Left ventricle myocardium inferior (tissue), 1 donor: ENCODE results near the gene SMIM35. TPM values are rescaled to one million over a fixed set of nuclear protein-coding genes. Genes with fewer than 3 reads are reported as not detected.
"Not testable (repeated sequence)": the region's sequence is repeated elsewhere in the genome, so short reads cannot be mapped to it uniquely, and the experiment has no call there.

Experiments
- DNase-seq: peaks from one replicate; pipeline ENCODE4 v3.0.0-alpha.2; 2020
- H3K27ac ChIP-seq: fragments of 200-600 bp; replicated peaks from 2 replicates; pipeline ENCODE4 v1.8.0; 2021
- H3K27me3 ChIP-seq: fragments of 200-600 bp; 2 replicates; pipeline ENCODE4 v1.8.0; 2021; ENCODE audit warnings: low read depth
- H3K36me3 ChIP-seq: fragments of 200-600 bp; 2 replicates; pipeline ENCODE4 v1.8.0; 2021
- H3K4me1 ChIP-seq: fragments of 200-600 bp; 2 replicates; pipeline ENCODE4 v1.8.0; 2021
- H3K4me3 ChIP-seq: fragments of 200-600 bp; 2 replicates; pipeline ENCODE4 v1.8.0; 2021; ENCODE audit warnings: mild to moderate bottlenecking, moderate library complexity
- H3K9me3 ChIP-seq: fragments of 200-600 bp; replicated peaks from 2 replicates; pipeline ENCODE4 v1.8.0; 2021
- CTCF ChIP-seq: fragments of 200-600 bp; IDR thresholded peaks from 2 replicates; pipeline ENCODE4 v1.8.0; 2021; ENCODE audit warnings: antibody characterized with exemption, mild to moderate bottlenecking, borderline replicate concordance
- intact Hi-C: fragments of 100-400 bp; cut with micrococcal nuclease; formaldehyde crosslinking; loops from one replicate; pipeline ENCODE4 v1.11.0; 2022
- total RNA-seq: library from RNA; stranded (reverse); fragmentation: NEBNext Ultra II Directional; extraction: Animal tissue kit (Norgen Biotek cat#: 25700); gene quantifications from one replicate; pipeline ENCODE4 v1.2.1, GENCODE V29; 2021
- donor health status: DM: no; HTN: yes; CAD: no; lungs with severe emphysema.

The SMIM35 gene
- total RNA-seq, 1 donor from 2014 or later = not detected

GRCh38 chr11:118012083-118012669, 74.6 kb downstream of the SMIM35 start:
- H3K9me3 ChIP-seq = no peaks in the 10 kb centered on the region
- peaks cover 61% of the 10 kb centered on the region for H3K27me3 ChIP-seq
- DNase-seq = no peak
- no peaks in the 10 kb centered on the region for H3K36me3 ChIP-seq
- no peak for TF ChIP-seq CTCF
- intact Hi-C loops = no loop called here
- H3K4me1 ChIP-seq = peaks cover 8% of the 10 kb centered on the region
- no peak overlapping the region for H3K4me3 ChIP-seq
- H3K27ac ChIP-seq = peak overlapping the region; percentile 46

GRCh38 chr11:118010738-118011461, 75.9 kb downstream of the SMIM35 start:
- H3K4me1 ChIP-seq = peaks cover 12% of the 10 kb centered on the region
- H3K27me3 ChIP-seq = peaks cover 56% of the 10 kb centered on the region
- DNase-seq = peak; percentile 56
- H3K27ac ChIP-seq = peak overlapping the region; percentile 52
- no peak for TF ChIP-seq CTCF
- no peak overlapping the region for H3K4me3 ChIP-seq
- no peaks in the 10 kb centered on the region for H3K9me3 ChIP-seq
- no peaks in the 10 kb centered on the region for H3K36me3 ChIP-seq
- intact Hi-C loops = no loop called here

GRCh38 chr11:118009864-118010737, 76.7 kb downstream of the SMIM35 start:
- DNase-seq = no peak
- H3K27me3 ChIP-seq = peaks cover 52% of the 10 kb centered on the region
- H3K27ac ChIP-seq = peak overlapping the region; percentile 52
- H3K36me3 ChIP-seq = no peaks in the 10 kb centered on the region
- no peak overlapping the region for H3K4me3 ChIP-seq
- intact Hi-C loops = no loop called here
- TF ChIP-seq CTCF = no peak
- H3K9me3 ChIP-seq = no peaks in the 10 kb centered on the region
- H3K4me1 ChIP-seq = peaks cover 12% of the 10 kb centered on the region

GRCh38 chr11:118008271-118008911, 78.4 kb downstream of the SMIM35 start:
- peaks cover 6% of the 10 kb centered on the region for H3K9me3 ChIP-seq

GRCh38 chr11:118007563-118008270, 79.0 kb downstream of the SMIM35 start:
- H3K4me1 ChIP-seq = peaks cover 17% of the 10 kb centered on the region
- H3K36me3 ChIP-seq, intact Hi-C loops: not testable (repeated sequence)

More at GRCh38 chr11:118008271-118008911, 78.4 kb downstream of the SMIM35 start:
- DNase-seq = no peak
- H3K4me3 ChIP-seq = no peak overlapping the region
- intact Hi-C loops = no loop called here
- peaks cover 61% of the 10 kb centered on the region for H3K27me3 ChIP-seq
- H3K27ac ChIP-seq = peak overlapping the region; percentile 58
- H3K36me3 ChIP-seq = no peaks in the 10 kb centered on the region
- no peak for TF ChIP-seq CTCF
- peaks cover 12% of the 10 kb centered on the region for H3K4me1 ChIP-seq

More at GRCh38 chr11:118007563-118008270, 79.0 kb downstream of the SMIM35 start:
- peaks cover 63% of the 10 kb centered on the region for H3K27me3 ChIP-seq
- DNase-seq, H3K9me3 ChIP-seq, H3K4me3 ChIP-seq: not testable (repeated sequence)
- H3K27ac ChIP-seq = peak overlapping the region; percentile 58
